ENCODE data around the gene EFNB2. TPM values are rescaled to one million over a fixed set of nuclear protein-coding genes. Genes with fewer than 3 reads are reported as not detected.

Gene EFNB2
- polyA plus RNA-seq, 1 experiment: 2.6 TPM

DNA sequence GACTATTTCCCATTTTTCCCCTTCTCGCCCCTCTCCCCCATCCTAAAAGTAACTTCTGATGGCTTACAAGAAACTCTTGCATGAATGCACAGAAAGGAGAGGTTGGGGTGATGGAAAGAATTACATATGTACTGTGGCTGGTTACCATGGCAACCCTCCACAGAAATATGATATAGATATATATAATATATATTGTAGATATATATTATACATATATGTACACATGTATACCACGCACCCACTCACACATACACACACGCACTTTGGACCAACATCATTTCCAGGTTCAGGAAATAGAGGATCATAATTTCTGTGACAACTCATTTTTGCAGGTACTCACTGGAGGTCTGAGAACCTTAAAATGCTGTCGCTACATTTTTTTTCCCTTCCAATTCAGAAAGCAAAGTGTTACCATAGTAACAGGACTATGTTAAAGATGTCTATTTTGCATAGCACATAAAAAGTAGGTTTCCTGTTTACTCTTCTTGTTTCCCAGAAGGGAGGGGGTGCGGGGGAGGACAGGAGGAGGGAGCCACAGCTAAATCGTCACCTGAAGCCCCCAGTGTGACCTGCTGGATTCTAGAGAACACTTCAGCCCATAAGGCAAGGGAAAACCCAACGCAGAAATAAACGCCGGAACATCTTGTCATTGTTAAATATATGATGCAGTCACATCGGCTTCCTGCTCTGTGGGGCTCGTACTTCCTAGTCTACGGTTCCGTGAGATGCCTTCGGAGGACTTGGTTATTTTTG, 44.7 kb downstream of the EFNB2 start:
- TF ChIP-seq, protein P1, sequence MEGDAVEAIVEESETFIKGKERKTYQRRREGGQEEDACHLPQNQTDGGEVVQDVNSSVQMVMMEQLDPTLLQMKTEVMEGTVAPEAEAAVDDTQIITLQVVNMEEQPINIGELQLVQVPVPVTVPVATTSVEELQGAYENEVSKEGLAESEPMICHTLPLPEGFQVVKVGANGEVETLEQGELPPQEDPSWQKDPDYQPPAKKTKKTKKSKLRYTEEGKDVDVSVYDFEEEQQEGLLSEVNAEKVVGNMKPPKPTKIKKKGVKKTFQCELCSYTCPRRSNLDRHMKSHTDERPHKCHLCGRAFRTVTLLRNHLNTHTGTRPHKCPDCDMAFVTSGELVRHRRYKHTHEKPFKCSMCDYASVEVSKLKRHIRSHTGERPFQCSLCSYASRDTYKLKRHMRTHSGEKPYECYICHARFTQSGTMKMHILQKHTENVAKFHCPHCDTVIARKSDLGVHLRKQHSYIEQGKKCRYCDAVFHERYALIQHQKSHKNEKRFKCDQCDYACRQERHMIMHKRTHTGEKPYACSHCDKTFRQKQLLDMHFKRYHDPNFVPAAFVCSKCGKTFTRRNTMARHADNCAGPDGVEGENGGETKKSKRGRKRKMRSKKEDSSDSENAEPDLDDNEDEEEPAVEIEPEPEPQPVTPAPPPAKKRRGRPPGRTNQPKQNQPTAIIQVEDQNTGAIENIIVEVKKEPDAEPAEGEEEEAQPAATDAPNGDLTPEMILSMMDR (IDR thresholded peaks at IDR 0.05; ENCODE audit: low read depth, low read length): no peak
- ChIA-PET POLR2A (no interaction called here), CTCF (no interaction called here)
- no peak overlapping the region for H3K4me3 ChIP-seq (ENCODE audit: low read depth, low read length)
- no peak overlapping the region for H3K27ac ChIP-seq (ENCODE audit: low read depth, low read length)
- H3K9me3 ChIP-seq (ENCODE audit: control insufficient read depth, insufficient read depth, low read length): no peaks in the 10 kb centered on the region; the same call in 1 of the 2 replicates
- no peak for DNase-seq (ENCODE audit: low read depth, low spot score)
- no peaks in the 10 kb centered on the region for H3K27me3 ChIP-seq (ENCODE audit: control insufficient read depth, insufficient read depth, low read length)

DNA sequence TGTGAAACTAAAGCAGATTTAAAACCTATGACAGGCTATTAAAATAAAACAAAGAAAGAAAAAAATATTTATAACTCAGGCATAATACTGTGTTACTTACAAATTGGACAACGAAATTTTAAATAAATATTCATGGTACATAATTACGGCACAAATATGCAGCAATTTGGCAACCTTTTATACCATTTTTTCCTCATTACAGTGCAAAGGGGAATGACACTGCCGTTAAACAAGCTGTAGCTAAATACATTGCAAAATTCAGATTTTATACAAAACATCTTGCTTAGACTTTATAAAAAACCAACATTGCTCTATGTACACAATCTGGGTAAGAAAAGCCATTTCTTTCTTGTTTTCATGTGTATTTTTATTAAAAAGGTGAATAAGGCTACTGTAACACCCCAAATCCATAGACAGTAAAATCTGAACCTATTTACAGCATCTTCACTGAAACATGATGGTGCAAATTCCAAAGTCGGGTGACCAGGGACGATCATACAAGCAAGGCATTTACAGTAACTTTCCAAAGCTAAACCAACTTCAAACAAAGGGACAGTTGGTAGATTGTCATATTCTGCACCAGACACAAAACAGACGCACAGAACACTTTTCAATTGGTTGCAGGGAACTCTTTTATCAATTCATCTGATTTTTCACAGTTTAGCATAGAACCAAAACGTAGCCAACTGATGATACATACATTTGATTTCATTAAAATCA, 45.5 kb downstream of the EFNB2 start:
- Histone ChIP-seq H3K9me3 (ENCODE audit: control insufficient read depth, insufficient read depth, low read length) (no peaks in the 10 kb centered on the region; the same call in 1 of the 2 replicates), H3K27me3 (ENCODE audit: control insufficient read depth, insufficient read depth, low read length) (no peaks in the 10 kb centered on the region), H3K27ac (ENCODE audit: low read depth, low read length) (no peak overlapping the region), H3K4me3 (ENCODE audit: low read depth, low read length) (no peak overlapping the region)
- TF ChIP-seq, protein P1 (IDR thresholded peaks at IDR 0.05; ENCODE audit: low read depth, low read length): no peak
- DNase-seq (ENCODE audit: low read depth, low spot score): no peak
- ChIA-PET POLR2A (no interaction called here), CTCF (no interaction called here)

- ChIA-PET POLR2A (no interaction called here), CTCF (no interaction called here)
- Histone ChIP-seq H3K9me3 (ENCODE audit: control insufficient read depth, insufficient read depth, low read length) (no peaks in the 10 kb centered on the region; the same call in 1 of the 2 replicates), H3K27ac (ENCODE audit: low read depth, low read length) (no peak overlapping the region), H3K4me3 (ENCODE audit: low read depth, low read length) (no peak overlapping the region), H3K27me3 (ENCODE audit: control insufficient read depth, insufficient read depth, low read length) (no peaks in the 10 kb centered on the region)
- TF ChIP-seq, protein P1 (IDR thresholded peaks at IDR 0.05; ENCODE audit: low read depth, low read length): no peak
- no peak for DNase-seq (ENCODE audit: low read depth, low spot score)
Measured at GRCh38 chr13:106488686-106489085, 46.8 kb downstream of the EFNB2 start.

- Histone ChIP-seq H3K4me3 (ENCODE audit: low read depth, low read length) (no peak overlapping the region), H3K9me3 (ENCODE audit: control insufficient read depth, insufficient read depth, low read length) (no peaks in the 10 kb centered on the region; the same call in 1 of the 2 replicates), H3K27ac (ENCODE audit: low read depth, low read length) (no peak overlapping the region), H3K27me3 (ENCODE audit: control insufficient read depth, insufficient read depth, low read length) (no peaks in the 10 kb centered on the region)
- no peak for DNase-seq (ENCODE audit: low read depth, low spot score)
- ChIA-PET POLR2A (no interaction called here), CTCF (interaction anchor here (0.5 kb wide), 1 partner anchor 17 kb away, joined by 3 read pairs; no protein-coding TSS in a partner anchor)
- TF ChIP-seq, protein P1 (IDR thresholded peaks at IDR 0.05; ENCODE audit: low read depth, low read length): no peak
Measured at GRCh38 chr13:106488076-106488475, 47.4 kb downstream of the EFNB2 start.

- ChIA-PET CTCF (no interaction called here), POLR2A (no interaction called here)
- TF ChIP-seq, protein P1 (IDR thresholded peaks at IDR 0.05; ENCODE audit: low read depth, low read length): no peak
- Histone ChIP-seq H3K27me3 (ENCODE audit: control insufficient read depth, insufficient read depth, low read length) (no peaks in the 10 kb centered on the region), H3K9me3 (ENCODE audit: control insufficient read depth, insufficient read depth, low read length) (no peaks in the 10 kb centered on the region), H3K27ac (ENCODE audit: low read depth, low read length) (no peak overlapping the region), H3K4me3 (ENCODE audit: low read depth, low read length) (no peak overlapping the region)
- no peak for DNase-seq (ENCODE audit: low read depth, low spot score)
Measured at GRCh38 chr13:106487129-106487528, 48.3 kb downstream of the EFNB2 start.

Measured in AG04450 (cell line).